ENCODE results near the gene FEM1B. TPM values are rescaled to one million over a fixed set of nuclear protein-coding genes. Genes with fewer than 3 reads are reported as not detected.

The FEM1B gene
- polyA plus RNA-seq, 1 donor, result 32.4 TPM

GRCh38 chr15:68285259-68285980 is 7.9 kb downstream of the FEM1B start:
- DNase-seq, result no peak

DNA sequence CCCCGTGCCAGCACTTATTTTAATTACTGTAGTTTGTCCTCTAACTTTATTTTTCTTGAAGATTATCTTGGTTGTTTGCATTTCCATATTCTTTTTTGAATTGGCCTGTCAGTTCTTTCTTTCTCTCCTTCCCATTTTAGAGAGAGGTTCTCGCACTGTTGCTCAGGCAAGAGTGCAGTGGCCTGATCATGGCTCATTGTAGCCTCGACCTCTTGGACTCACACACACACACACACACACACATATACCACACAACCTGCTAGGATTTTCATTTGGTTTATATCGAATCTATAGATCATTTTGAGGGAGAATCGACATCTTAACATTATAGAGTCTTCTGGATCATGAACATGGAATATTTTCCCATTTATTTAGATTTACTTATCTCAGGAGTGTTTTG is 8.7 kb downstream of the FEM1B start:
- DNase-seq, result no peak

DNA sequence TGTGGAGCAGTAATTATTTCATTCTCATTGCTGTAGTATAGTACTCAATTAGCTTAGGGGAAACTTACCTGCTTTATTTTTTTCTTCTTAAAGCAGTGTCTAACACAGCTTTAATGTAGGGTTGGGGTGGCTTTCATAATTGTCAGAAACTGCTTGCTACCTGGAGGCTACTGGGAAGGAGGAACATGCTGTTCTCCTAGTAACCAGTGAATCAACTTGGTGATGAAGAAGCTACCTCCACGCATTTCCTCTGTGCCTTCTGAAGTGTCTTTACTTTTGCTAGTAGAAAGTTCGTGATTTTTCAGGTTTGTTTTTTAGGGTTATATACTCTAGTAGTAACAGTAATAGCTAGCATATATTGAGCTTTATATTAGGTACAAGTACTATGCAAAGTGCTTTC is 11.5 kb downstream of the FEM1B start:
- DNase-seq, result no peak

DNA sequence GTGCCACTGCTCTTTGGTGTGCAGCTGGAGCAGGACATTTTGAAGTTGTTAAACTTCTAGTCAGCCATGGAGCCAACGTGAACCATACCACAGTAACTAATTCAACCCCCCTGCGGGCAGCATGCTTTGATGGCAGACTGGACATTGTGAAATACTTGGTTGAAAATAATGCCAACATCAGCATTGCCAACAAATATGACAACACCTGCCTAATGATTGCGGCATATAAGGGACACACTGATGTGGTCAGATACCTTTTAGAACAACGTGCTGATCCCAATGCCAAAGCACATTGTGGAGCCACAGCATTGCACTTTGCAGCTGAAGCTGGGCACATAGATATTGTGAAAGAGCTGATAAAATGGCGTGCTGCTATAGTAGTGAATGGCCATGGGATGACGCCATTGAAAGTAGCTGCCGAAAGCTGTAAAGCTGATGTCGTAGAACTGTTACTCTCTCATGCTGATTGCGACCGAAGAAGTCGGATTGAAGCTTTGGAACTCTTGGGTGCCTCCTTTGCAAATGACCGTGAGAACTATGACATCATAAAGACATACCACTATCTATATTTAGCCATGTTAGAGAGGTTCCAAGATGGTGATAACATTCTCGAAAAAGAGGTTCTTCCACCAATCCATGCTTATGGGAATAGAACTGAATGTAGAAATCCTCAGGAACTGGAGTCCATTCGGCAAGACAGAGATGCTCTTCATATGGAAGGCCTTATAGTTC is 12.2 kb downstream of the FEM1B start:
- no peak for DNase-seq

GRCh38 chr15:68290715-68291114 is 13.2 kb downstream of the FEM1B start:
- no peak for DNase-seq

- no peak for DNase-seq
These were observed 14.7 kb downstream of the FEM1B start for GRCh38 chr15:68292157-68292781.

DNA sequence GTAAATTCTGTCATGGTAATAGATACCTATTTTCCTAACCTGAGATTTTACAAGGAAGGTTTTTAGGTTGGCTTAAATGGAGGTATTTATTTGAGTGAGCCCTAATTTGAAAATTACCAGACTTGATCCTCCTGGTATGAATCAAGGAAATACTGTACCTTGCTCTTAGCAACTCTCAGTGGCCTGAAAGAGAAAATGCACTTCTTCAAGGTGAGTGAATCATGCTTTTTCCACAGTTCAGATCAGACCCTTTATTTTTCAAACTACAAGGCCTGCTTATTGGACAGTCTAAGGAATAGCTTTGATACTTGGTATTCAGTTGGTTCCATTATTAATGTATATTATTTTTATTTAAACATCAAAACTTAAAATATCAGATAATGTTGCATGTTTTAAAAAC is 15.4 kb downstream of the FEM1B start:
- DNase-seq, result no peak

DNA sequence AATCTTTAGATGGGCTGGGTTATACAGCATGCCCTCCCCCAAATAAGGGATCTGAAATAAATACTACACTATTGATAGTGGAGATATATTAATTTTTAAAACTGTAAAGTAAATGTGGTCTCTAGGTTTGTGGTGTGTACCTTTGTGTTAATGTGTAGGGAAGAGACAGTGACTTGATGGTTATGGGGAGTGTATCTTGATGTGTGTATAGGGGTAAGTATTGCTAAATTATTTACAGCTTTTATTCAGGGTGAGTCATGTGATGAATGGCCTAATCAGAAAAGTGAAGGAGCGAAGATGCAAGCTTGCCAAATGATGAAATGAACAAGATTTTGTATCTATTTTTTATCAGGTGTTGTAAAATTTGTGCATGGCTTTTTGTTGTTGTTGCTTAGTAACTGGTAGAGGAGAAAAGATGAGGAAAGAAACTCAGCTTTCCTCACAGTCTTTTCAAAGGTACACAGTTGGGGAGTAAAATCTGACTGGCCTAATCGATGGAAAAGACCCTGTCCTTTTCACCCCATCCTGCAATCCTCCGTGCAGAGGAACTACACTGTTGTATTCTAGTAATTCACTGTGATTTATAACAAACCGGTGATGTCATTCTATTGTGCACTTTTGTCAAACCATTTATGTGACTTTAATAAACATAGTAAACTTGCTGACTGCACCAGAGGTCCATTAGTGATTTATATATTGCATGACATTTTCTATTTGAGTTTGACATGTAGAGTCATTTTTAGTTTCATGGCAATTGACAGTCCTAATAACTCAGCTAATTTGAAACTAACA is 17.7 kb downstream of the FEM1B start:
- no peak for DNase-seq

GRCh38 chr15:68298336-68298735 is 20.8 kb downstream of the FEM1B start:
- no peak for DNase-seq

DNA sequence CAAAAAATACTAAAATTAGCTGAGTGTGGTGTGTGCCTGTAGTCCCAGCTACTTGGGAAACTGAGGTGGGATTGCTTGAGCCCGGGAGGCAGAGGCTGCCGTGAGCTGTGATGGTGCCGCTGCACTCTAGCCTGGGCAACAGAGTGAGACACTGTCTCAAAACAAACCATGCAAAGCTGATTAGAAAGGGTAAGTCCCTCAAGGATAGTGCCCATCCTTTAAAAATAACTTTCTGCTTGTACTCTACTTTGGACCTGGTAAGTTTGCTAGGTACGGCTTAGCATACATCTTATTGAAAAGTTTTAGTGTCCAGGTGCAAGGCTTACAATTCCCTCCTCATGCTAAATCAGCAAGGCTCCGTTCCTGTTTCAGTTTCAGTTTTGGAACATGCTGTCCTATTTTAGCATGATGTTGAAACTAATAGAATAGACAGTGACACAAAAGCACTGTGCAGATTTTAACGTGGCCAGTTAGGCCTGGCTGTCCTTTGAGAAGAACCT is 21.4 kb downstream of the FEM1B start:
- peak; percentile 60 for DNase-seq

GRCh38 chr15:68299436-68299835 is 21.9 kb downstream of the FEM1B start:
- DNase-seq, result no peak

GRCh38 chr15:68300115-68300940 is 22.8 kb downstream of the FEM1B start:
- DNase-seq, result no peak

DNA sequence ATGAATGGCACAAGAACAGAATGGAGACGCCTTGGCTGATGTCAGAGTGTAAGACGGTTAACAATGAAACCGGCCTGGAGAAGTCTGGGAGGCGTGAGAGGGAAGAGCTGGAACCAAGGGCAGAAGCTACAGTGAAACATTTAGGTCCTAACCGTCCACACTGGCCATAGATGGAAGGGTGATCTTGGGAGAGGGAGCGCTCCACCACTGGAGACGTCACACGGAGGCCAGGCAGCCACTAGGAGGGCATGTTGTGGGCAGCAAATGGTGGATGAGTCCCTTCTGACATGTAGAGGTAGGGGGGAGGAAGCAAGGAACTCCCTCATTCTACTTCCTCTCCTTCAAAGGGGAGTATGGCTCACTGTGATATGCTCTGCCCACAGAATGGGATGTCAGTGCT is 23.8 kb downstream of the FEM1B start:
- DNase-seq, result no peak

- no peak for DNase-seq
These were observed 25.2 kb downstream of the FEM1B start for GRCh38 chr15:68302729-68303128.

GRCh38 chr15:68303134-68303533 is 25.6 kb downstream of the FEM1B start:
- no peak for DNase-seq

DNA sequence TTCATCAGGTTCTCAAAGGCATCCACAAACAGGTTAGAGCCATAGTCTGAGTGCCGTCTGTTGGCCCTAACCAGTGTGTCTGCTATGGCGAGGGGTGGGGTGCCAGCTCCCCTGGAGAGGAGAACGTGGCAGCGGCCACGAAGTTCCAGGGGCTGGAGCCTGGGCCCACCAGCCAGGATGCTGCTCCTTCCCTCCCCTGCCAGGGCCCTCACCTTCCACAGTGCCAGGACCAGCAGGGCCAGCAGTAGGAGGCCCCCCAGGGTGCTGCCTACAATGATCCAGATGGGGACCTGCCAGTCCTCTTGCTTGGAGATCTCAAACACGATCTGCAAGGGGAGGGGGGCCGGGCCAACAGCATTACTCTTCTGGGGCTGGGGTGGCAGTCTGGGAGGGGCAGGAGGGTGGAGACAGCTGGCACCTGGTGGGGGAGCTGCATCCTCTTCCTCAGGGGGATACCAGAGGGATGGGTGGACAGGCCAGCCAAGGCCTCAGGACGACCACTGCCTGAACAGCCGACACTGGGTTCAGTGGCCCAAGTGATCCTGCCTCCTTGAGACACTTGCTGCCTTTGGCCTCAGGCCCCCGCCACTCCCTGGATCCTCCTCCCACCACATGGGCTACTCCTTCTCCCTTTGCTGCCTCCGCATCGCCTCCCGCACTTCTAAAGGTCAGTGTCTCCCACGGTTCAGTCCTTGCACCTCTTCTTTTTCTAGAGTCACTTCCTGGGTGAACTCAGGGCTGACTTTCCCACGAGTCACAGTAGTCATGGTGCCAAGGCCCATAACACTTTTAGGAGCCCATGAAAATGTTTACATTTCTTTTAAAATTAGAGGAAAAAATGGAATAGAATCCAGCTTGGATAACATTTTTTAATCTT is 26.3 kb downstream of the FEM1B start:
- DNase-seq, result no peak

DNA sequence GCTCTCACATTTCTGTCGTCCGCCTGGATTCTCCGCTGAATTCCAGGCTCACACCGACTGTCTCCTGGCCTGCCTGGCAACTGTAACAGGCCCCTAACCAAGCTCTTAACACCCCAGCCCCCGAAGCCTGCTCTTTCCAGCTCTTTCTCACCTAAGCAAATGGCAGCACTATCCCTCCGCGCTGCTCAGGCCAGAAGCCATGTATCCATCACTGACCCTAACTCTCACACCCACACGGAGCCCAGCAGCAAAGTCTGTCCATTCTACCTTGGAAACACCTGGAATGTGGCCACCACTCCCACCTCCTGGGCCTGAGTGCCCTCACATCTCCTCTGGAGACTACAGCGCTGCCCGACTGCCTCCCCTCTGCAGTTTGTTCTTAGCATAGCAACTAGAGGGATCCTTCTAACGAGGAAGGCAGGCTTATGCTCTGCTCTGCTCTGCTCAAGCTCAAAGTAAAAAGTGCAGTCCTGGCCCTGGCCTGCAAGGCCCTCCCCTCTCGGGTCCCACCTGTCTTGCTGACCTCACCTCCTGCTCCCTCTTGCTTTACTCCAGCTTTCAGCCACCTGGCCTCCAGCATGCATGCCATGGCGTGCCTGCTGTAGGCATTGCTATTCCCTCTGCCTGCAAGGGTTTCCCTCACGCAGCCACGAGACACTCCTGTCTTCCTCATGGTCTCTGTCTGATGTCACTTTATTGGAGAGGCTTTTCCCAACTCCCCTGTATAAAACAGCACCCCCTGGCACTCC is 27.2 kb downstream of the FEM1B start:
- DNase-seq, result no peak

DNA sequence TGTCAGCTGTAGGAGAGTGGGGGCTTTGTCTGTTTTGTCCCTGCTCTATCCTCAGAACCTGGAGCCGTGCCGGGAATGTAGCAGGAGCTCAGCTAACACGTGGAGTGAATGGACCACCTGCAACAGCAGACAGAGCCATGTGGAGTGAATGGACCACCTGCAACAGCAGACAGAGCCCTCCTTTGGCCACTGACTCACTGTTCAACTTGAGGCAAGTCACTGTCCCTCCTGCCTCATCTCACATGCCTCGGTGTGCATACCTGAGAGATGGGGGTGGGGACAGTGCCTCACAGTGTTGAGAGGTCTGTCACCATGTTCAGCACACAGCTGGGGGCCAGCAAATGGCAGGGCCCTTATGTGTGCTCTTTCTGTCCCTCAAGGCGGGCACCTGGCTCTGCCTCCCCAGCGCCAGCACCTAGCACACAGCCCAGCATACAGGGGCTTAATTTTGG is 27.9 kb downstream of the FEM1B start:
- DNase-seq, result no peak

- DNase-seq, result no peak
These were observed 29.8 kb downstream of the FEM1B start for GRCh38 chr15:68307131-68307928.

Measured in hindlimb muscle (tissue), 1 donor.